ENCODE results near the gene SELENOS.

SELENOS gene

DNA sequence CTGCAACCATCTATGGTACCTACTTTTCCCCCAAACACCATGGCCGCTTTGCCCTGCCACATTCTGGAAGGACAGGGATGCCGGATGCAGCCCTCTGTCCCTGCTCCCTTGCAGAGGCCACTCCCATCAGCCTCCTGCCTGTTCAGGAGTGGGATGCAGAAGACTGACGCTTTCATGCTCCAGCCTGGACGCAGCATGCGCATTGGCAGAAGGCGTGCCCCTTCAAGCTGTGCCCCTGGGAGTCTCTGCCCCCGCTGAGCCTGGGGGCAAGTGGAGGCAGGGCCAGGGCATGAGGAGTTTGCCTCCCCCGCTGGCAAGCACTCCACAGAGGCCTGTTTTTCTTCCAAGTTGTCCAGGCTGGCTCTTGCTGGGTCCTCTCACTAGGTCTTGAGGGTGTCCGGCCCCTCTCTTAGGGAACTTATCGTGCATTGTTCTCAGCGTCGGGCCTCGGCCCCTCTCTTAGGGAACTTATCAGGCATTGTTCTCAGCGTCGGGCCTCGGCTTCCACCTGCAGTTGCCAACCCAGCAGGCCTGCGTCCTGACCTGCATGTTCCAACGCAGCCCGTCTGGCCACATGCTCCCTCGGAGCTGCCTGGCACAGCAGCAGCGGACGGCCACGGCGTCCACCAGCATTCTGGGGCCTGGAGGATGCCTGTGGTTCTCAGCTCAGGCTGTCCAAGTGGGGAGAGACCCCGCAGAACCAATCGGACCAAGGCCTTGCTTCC, 32.3 kb upstream of the SELENOS start (continued):
- TF ChIP-seq, protein P1, sequence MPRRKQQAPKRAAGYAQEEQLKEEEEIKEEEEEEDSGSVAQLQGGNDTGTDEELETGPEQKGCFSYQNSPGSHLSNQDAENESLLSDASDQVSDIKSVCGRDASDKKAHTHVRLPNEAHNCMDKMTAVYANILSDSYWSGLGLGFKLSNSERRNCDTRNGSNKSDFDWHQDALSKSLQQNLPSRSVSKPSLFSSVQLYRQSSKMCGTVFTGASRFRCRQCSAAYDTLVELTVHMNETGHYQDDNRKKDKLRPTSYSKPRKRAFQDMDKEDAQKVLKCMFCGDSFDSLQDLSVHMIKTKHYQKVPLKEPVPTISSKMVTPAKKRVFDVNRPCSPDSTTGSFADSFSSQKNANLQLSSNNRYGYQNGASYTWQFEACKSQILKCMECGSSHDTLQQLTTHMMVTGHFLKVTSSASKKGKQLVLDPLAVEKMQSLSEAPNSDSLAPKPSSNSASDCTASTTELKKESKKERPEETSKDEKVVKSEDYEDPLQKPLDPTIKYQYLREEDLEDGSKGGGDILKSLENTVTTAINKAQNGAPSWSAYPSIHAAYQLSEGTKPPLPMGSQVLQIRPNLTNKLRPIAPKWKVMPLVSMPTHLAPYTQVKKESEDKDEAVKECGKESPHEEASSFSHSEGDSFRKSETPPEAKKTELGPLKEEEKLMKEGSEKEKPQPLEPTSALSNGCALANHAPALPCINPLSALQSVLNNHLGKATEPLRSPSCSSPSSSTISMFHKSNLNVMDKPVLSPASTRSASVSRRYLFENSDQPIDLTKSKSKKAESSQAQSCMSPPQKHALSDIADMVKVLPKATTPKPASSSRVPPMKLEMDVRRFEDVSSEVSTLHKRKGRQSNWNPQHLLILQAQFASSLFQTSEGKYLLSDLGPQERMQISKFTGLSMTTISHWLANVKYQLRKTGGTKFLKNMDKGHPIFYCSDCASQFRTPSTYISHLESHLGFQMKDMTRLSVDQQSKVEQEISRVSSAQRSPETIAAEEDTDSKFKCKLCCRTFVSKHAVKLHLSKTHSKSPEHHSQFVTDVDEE (CRISPR knock-in tag; IDR thresholded peaks at IDR 0.05), result no peak
- TF ChIP-seq ZNF565 (CRISPR knock-in tag; conservative IDR thresholded peaks at IDR 0.05; ENCODE audit: low read depth) (no peak), TCF4 (CRISPR knock-in tag; IDR thresholded peaks at IDR 0.05; ENCODE audit: borderline replicate concordance) (no peak)

DNA sequence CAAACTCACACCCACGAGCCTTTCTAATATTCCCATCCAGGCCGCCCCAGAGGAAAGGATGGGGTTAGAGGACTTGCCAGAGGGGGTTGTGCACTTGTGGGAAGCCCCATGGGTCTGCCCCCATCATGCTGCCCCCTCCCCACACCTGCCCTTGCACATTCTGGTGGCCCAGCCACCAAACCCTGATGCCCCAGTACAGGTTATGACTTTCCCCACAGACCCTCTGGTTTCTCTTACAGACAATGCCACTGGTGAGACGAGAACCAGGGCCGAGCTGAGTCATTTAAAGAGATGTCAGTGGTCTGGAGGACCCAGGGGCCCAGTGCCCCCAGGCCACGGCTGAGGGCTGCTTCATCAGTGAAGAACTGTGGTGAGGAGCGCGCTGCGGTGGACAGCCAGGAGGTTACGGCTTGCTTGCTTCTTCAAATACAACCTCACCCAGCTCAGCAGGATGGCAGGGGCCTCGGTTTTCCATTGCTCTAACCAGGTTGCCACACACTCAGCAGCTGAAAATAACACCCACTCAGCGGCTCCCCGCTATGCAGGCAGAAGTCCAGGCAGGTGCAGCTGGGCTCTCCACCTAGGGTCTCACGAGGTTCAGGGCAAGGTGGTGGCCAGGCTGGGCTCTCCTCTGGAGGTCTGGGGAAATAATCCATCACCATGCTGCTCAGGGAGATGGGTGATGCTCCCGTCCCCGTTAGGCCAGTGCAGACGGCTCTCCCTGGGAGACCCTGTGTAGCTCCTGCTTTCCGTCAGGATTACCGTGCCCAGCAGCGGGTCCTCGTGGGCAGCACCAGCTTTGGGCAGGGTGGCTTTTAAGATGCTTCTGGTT, 31.5 kb upstream of the SELENOS start:
- TF ChIP-seq ISL1 (CRISPR knock-in tag; IDR thresholded peaks at IDR 0.05) (no peak), RARB (CRISPR knock-in tag; IDR thresholded peaks at IDR 0.05) (no peak), ZC3H10 (CRISPR knock-in tag; IDR thresholded peaks at IDR 0.05) (no peak), ZNF565 (CRISPR knock-in tag; conservative IDR thresholded peaks at IDR 0.05; ENCODE audit: low read depth) (no peak), SNAI2 (CRISPR knock-in tag; IDR thresholded peaks at IDR 0.05) (no peak), ZNF8 (CRISPR knock-in tag; IDR thresholded peaks at IDR 0.05) (no peak), TCF4 (CRISPR knock-in tag; IDR thresholded peaks at IDR 0.05; ENCODE audit: borderline replicate concordance) (no peak), ZFP3 (CRISPR knock-in tag; IDR thresholded peaks at IDR 0.05) (no peak), ZNF70 (CRISPR knock-in tag; IDR thresholded peaks at IDR 0.05) (no peak), ESRRG (CRISPR knock-in tag; IDR thresholded peaks at IDR 0.05) (no peak), CSDC2 (CRISPR knock-in tag; IDR thresholded peaks at IDR 0.05) (no peak), ARNTL (CRISPR knock-in tag; IDR thresholded peaks at IDR 0.05; ENCODE audit: borderline replicate concordance, low read depth) (no peak), OSR1 (CRISPR knock-in tag; IDR thresholded peaks at IDR 0.05) (no peak), GLIS3 (CRISPR knock-in tag; IDR thresholded peaks at IDR 0.05) (no peak), BACH2 (CRISPR knock-in tag; IDR thresholded peaks at IDR 0.05; ENCODE audit: borderline replicate concordance) (no peak)
- TF ChIP-seq, protein P2, sequence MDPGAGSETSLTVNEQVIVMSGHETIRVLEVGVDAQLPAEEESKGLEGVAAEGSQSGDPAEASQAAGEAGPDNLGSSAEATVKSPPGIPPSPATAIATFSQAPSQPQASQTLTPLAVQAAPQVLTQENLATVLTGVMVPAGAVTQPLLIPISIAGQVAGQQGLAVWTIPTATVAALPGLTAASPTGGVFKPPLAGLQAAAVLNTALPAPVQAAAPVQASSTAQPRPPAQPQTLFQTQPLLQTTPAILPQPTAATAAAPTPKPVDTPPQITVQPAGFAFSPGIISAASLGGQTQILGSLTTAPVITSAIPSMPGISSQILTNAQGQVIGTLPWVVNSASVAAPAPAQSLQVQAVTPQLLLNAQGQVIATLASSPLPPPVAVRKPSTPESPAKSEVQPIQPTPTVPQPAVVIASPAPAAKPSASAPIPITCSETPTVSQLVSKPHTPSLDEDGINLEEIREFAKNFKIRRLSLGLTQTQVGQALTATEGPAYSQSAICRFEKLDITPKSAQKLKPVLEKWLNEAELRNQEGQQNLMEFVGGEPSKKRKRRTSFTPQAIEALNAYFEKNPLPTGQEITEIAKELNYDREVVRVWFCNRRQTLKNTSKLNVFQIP (CRISPR knock-in tag; IDR thresholded peaks at IDR 0.05; ENCODE audit: borderline replicate concordance, low read depth), result no peak
- TF ChIP-seq, protein P3, sequence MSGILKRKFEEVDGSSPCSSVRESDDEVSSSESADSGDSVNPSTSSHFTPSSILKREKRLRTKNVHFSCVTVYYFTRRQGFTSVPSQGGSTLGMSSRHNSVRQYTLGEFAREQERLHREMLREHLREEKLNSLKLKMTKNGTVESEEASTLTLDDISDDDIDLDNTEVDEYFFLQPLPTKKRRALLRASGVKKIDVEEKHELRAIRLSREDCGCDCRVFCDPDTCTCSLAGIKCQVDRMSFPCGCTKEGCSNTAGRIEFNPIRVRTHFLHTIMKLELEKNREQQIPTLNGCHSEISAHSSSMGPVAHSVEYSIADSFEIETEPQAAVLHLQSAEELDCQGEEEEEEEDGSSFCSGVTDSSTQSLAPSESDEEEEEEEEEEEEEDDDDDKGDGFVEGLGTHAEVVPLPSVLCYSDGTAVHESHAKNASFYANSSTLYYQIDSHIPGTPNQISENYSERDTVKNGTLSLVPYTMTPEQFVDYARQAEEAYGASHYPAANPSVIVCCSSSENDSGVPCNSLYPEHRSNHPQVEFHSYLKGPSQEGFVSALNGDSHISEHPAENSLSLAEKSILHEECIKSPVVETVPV (CRISPR knock-in tag; IDR thresholded peaks at IDR 0.05), result no peak
- TF ChIP-seq, protein P4, sequence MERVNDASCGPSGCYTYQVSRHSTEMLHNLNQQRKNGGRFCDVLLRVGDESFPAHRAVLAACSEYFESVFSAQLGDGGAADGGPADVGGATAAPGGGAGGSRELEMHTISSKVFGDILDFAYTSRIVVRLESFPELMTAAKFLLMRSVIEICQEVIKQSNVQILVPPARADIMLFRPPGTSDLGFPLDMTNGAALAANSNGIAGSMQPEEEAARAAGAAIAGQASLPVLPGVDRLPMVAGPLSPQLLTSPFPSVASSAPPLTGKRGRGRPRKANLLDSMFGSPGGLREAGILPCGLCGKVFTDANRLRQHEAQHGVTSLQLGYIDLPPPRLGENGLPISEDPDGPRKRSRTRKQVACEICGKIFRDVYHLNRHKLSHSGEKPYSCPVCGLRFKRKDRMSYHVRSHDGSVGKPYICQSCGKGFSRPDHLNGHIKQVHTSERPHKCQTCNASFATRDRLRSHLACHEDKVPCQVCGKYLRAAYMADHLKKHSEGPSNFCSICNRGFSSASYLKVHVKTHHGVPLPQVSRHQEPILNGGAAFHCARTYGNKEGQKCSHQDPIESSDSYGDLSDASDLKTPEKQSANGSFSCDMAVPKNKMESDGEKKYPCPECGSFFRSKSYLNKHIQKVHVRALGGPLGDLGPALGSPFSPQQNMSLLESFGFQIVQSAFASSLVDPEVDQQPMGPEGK (CRISPR knock-in tag; IDR thresholded peaks at IDR 0.05; ENCODE audit: borderline replicate concordance), result no peak
- TF ChIP-seq, protein P5, sequence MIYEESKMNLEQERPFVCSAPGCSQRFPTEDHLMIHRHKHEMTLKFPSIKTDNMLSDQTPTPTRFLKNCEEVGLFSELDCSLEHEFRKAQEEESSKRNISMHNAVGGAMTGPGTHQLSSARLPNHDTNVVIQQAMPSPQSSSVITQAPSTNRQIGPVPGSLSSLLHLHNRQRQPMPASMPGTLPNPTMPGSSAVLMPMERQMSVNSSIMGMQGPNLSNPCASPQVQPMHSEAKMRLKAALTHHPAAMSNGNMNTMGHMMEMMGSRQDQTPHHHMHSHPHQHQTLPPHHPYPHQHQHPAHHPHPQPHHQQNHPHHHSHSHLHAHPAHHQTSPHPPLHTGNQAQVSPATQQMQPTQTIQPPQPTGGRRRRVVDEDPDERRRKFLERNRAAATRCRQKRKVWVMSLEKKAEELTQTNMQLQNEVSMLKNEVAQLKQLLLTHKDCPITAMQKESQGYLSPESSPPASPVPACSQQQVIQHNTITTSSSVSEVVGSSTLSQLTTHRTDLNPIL (CRISPR knock-in tag; IDR thresholded peaks at IDR 0.05; ENCODE audit: low read depth), result no peak
- ATAC-seq, result no peak
